ENCODE data around the gene SGPP2.
"Not testable (repeated sequence)": the region's sequence is repeated elsewhere in the genome, so short reads cannot be mapped to it uniquely, and the experiment has no call there.

Gene SGPP2

GRCh38 chr2:222572264-222572721 is 147.9 kb downstream of the SGPP2 start:
- H3K4me3 ChIP-seq (ENCODE audit: low read depth, low read length) = no peak overlapping the region

DNA sequence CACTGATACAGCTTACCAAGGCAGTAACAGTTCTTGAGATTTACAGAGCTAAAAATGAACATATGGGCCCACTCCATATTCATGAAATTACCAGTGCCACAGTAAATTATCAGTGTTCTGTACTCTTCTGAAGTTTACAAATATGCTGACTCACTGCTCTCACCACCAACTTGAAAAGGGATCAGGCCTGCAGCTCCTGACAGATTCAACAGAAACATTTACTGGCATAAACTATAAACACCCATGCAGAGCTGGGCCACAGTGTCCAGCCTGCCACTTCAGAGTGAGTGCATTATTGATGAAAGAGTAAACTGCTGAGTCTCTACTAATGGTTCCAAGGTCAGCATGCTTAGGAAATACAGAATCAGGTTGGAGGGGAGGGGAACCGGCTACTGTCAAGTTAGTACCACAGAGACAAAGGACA is 148.4 kb downstream of the SGPP2 start:
- no peak overlapping the region for H3K4me3 ChIP-seq (ENCODE audit: low read depth, low read length)

GRCh38 chr2:222575618-222576017 is 151.3 kb downstream of the SGPP2 start:
- no peak overlapping the region for H3K4me3 ChIP-seq (ENCODE audit: low read depth, low read length)

DNA sequence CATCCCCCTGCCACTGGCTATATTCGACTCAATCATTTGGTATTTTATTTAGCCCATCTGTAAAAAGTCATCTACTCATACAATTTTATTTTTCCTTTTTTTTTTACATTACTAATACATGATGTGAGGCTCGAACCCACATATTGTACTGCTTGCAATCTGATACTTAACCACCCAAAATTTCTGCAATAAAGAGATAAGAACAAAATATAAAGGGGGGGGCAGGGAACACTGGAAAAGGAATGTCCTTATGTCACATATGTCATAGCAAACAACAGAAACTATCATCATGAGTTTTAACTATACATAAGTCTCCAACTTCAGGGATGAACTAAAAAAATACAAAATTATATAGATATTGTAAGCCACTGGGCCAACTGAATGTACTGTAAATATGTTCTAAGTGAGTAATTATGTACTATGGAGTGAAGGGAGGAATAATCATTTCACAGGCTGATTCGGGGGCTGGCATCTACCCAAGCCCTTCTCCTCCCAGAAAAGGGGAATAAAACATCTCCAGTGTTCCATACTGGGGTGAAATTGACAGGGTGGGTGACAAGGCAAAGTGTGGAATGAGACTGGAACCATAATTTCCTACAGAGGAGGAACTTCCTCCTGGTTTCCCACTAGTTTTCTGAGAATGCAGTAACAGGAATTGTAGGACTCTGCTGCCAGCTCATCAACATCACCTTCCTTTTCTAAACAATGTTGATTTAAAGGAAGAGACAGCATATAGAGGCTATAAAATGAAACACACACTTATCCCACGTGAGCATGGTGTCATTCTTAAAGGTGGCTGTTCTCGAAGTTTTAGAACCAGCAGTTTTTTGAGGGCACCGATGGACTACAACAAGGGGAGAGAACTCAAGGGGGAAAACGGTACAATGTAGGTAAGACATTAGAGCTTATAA is 152.1 kb downstream of the SGPP2 start:
- no peak overlapping the region for H3K4me3 ChIP-seq (ENCODE audit: low read depth, low read length)

GRCh38 chr2:222577341-222577740 is 153.0 kb downstream of the SGPP2 start:
- H3K4me3 ChIP-seq (ENCODE audit: low read depth, low read length) = no peak overlapping the region

- no peak overlapping the region for H3K4me3 ChIP-seq (ENCODE audit: low read depth, low read length)
These were observed 158.6 kb downstream of the SGPP2 start for GRCh38 chr2:222582928-222583327.

DNA sequence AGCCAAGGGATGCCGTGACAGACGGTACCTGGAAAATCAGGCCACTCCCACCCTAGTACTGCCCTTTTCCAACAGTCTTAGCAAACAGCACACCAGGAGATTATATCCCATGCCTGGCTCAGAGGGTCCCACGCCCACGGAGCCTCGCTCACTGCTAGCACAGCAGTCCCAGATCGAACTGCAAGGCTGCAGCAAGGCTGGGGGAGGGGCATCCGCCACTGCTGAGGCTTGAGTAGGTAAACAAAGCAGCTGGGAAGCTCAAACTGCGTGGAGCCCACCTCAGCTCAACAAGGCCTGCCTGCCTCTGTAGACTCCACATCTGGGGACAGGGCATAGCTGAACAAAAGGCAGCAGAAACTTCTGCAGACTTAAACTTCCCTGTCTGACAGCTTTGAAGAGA is 160.2 kb downstream of the SGPP2 start:
- not testable (repeated sequence) for H3K4me3 ChIP-seq (ENCODE audit: low read depth, low read length)

DNA sequence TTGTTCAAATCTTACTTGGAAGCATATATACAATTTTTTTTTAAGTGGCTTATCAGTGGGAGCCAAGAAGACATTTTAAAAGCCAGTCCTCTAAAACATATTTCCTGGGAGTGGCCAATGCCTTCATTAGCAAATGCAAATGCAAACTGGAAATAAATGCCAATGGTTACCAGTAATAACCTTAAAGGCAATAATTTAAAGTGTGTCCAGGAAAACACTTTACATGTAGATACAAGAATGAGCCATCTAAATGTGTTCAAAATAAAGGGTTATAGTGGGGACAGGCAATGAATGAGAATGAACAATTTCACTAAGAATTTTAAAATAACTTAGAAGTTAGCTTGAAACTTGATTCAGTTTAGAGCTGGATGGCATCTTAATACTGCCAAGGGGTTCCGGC is 167.3 kb downstream of the SGPP2 start:
- no peak overlapping the region for H3K4me3 ChIP-seq (ENCODE audit: low read depth, low read length)

- no peak overlapping the region for H3K4me3 ChIP-seq (ENCODE audit: low read depth, low read length)
These were observed 167.8 kb downstream of the SGPP2 start for GRCh38 chr2:222592176-222592575.

DNA sequence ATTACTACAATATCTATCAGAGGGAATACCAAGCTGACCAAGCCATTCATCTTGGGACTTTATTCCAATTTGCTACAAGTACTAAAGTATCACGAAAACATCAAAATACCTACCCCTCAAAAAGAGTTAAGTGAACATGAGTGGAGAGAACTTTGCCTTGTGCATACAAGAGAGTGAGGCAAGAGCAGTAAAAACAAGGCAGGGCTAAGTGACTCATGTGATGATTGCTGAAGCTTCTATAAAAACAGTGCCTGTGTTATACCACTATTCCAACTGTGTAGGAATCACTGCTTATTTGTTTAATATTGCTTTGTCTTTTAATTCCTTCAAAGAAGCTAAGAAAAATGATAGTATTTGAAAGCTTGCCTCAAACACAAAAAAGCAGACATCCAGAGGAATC is 170.3 kb downstream of the SGPP2 start:
- H3K4me3 ChIP-seq (ENCODE audit: low read depth, low read length) = no peak overlapping the region

DNA sequence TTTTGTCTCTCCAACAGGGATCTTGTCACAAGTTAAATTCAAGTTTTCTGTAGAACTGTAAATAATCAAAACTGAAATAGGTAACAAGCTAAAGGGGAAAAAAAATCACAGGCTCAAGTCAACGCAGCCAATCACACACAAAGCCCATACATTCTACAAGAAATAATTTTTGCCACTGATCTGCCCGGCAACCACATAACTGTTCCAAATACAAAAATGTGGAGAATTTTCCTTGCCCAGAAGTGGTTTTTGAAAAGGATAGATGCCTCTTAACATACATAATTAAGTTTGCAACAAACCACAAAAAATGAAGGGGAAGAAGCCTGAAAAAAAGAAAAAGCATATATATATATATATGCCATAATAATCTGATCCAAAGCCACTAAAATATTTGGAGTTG is 171.2 kb downstream of the SGPP2 start:
- no peak overlapping the region for H3K4me3 ChIP-seq (ENCODE audit: low read depth, low read length)

DNA sequence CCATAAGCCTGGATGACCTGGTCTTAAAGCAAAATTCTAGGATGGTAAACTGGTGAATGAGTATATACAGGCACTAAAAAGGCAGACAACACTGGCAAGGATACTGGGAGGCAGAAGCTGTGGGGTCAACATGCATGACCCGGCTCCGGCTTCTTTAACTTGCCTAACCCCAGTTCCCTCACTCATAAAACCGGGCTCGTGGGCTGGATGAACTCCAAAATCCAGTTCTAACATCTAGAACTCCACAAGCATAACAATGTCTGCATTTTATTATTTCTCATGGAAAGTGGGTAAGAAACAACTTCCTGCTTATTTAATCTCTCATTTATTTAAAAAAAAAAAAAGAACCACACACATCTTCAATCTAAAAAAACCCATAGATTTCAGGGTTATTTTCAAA is 174.3 kb downstream of the SGPP2 start:
- no peak overlapping the region for H3K4me3 ChIP-seq (ENCODE audit: low read depth, low read length)

- H3K4me3 ChIP-seq (ENCODE audit: low read depth, low read length) = no peak overlapping the region
These were observed 179.2 kb downstream of the SGPP2 start for GRCh38 chr2:222603501-222603900.

- no peak overlapping the region for H3K4me3 ChIP-seq (ENCODE audit: low read depth, low read length)
These were observed 180.6 kb downstream of the SGPP2 start for GRCh38 chr2:222604749-222605515.

DNA sequence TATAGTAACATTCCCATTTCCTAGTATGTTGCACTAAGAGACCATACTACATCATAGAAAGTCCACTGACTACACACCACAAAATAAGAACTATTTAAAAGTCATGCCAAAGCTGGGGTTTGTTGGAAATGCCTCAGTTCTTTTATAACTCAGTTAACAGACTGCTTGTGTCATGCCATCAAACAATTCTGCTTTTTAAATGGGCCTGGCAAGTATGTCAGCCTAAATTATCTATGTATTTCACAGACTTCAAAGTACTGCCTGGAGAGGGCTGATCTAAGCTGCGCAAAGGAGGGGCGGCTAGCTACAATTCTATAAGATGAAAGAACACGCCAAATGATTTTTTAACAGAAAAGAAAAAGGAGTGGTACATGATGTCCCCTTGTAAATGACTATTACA is 182.0 kb downstream of the SGPP2 start:
- H3K4me3 ChIP-seq (ENCODE audit: low read depth, low read length) = no peak overlapping the region

- H3K4me3 ChIP-seq (ENCODE audit: low read depth, low read length) = no peak overlapping the region
These were observed 183.7 kb downstream of the SGPP2 start for GRCh38 chr2:222608081-222608480.

GRCh38 chr2:222609381-222609780 is 185.0 kb downstream of the SGPP2 start:
- H3K4me3 ChIP-seq (ENCODE audit: low read depth, low read length) = no peak overlapping the region

Measured in iPS-11a (cell line).